Kidney (tissue), 14 donors: Measurements from ENCODE around the gene STAT6. TPM values are rescaled to one million over a fixed set of nuclear protein-coding genes. Genes with fewer than 3 reads are reported as not detected.

Experiments
- DNase-seq, 5 donors: peaks; one replicate each; pipeline ENCODE4 v3.0.0-alpha.2; 2013 to 2020
- FAIRE-seq: peaks from 2 replicates; lab custom pipeline; 2012; peaks lifted over from hg19 to GRCh38; lab: Jason Lieb, UNC
- H3K27ac ChIP-seq, 2 donors: one replicate each; pipeline ENCODE4 v1.7.0; 2013; ENCODE audit warnings: low read depth in 2 of 2, low read length in 2 of 2, inconsistent platforms in 1 of 2
- H3K27me3 ChIP-seq: one replicate; pipeline ENCODE4 v1.7.1; 2013; ENCODE audit warnings: low read length, inconsistent platforms; ENCODE audit not compliant: control insufficient read depth, insufficient read depth
- H3K36me3 ChIP-seq, 3 donors: one replicate each; pipeline versions ENCODE4 v1.7.0 to v1.7.1; 2013; ENCODE audit warnings: low read length in 3 of 3, control low read depth in 1 of 3, inconsistent platforms in 1 of 3; ENCODE audit not compliant: insufficient read depth in 3 of 3, control insufficient read depth in 2 of 3
- H3K4me1 ChIP-seq, 3 donors: one replicate each; pipeline versions ENCODE4 v1.7.0 to v1.7.1; 2013; ENCODE audit warnings: low read length in 3 of 3, inconsistent platforms in 1 of 3, low read depth in 1 of 3; ENCODE audit not compliant: control insufficient read depth in 2 of 3, insufficient read depth in 2 of 3
- H3K4me3 ChIP-seq, 3 donors: one replicate each; pipeline versions ENCODE4 v1.7.0 to v1.8.1; 2013; ENCODE audit warnings: low read length in 3 of 3, control low read depth in 1 of 3, inconsistent platforms in 1 of 3
- H3K9ac ChIP-seq, 3 donors: one replicate each; pipeline versions ENCODE4 v1.7.0 to v1.7.1; 2013; ENCODE audit warnings: low read length in 3 of 3, control low read depth in 1 of 3, inconsistent platforms in 1 of 3
- H3K9me3 ChIP-seq, 3 donors: one replicate each; pipeline versions ENCODE4 v1.7.0 to v1.7.1; 2013; ENCODE audit warnings: low read length in 3 of 3, control low read depth in 1 of 3, inconsistent platforms in 1 of 3; ENCODE audit not compliant: control insufficient read depth in 2 of 3, insufficient read depth in 1 of 3
- intact Hi-C: fragments of 100-400 bp; cut with DNase I; formaldehyde crosslinking; loops from one replicate; pipeline ENCODE4 v1.11.1; 2022
- polyA plus RNA-seq: library from polyadenylated mRNA; stranded (reverse); fragments of 350-450 nt; fragmentation: Illumina TruSeq; extraction: RNeasy Lipid Tissue Mini Kit (QIAGEN cat#74804); gene quantifications from one replicate; pipeline ENCODE4 v1.2.3, GENCODE V29; 2014; ENCODE audit warnings: low read depth, low replicate concordance; ENCODE audit not compliant: insufficient read depth
- total RNA-seq: library from RNA; stranded (reverse); fragmentation: NEBNext Ultra II Directional; extraction: Animal tissue kit (Norgen Biotek cat#: 25700); gene quantifications from one replicate; pipeline ENCODE4 v1.2.1, GENCODE V29; 2021
- TF ChIP-seq, protein P1 (sequence below): IDR thresholded peaks from 3 replicates; pipeline ENCODE4 v1.5.1; 2012; ENCODE audit warnings: mild to moderate bottlenecking, moderate library complexity, borderline replicate concordance; ENCODE audit not compliant: insufficient read depth; ENCODE audit errors: extremely low read depth
- donor health status: control.
- donor health status: control.
- donor health status: control.
- donor health status: control.
- donor health status: control.
- donor health status: DM: yes; HTN: yes; CAD: no.
- donor health status: Normal renal cell carcinoma (clear cell type).

STAT6 gene
- total and polyA plus RNA-seq, 2 donors from 2014 or later: 74.8 to 232 TPM

DNA sequence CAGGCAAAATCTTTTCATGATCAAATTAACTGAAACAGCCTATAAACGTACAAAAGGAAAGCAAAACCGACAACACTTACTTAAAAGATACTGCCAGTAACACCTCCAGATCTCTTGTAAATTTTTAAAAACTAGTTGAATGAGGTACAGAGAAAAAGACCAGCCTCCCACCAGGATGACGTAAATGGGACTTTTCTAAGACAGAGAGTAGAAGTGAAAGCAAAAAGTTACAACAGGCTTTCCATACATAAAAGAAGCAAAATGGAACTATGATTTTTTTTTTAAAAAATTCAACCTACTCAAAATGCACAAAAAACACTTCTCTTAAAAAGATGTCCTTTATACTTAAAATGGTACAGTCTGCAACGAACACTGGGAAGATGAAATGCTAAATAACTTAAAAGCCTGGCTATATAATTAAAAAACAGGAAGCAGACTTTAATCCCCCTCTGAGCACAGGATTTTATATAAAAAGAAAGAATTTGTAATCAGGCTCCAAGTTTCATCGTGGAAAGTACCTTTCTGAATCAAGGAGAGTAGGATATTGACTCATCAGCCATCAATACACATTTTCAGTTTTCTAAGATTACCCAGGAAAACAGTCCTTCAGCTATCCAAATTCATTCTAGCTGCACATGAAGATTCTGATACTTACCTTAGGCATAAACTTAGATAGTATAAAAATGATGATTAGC is 47.0 kb downstream of the STAT6 start:
- Histone ChIP-seq H3K36me3 (peaks cover 0 to 3% (median 2%) of the 10 kb centered on the region in 3 donors), H3K4me1 (no peaks in the 10 kb centered on the region), H3K27me3 (no peaks in the 10 kb centered on the region), H3K27ac (no peak overlapping the region), H3K9me3 (no peaks in the 10 kb centered on the region), H3K9ac (no peak overlapping the region), H3K4me3 (no peak overlapping the region)
- intact Hi-C loops: no loop called here
- no peak for FAIRE-seq
- TF ChIP-seq, protein P1, sequence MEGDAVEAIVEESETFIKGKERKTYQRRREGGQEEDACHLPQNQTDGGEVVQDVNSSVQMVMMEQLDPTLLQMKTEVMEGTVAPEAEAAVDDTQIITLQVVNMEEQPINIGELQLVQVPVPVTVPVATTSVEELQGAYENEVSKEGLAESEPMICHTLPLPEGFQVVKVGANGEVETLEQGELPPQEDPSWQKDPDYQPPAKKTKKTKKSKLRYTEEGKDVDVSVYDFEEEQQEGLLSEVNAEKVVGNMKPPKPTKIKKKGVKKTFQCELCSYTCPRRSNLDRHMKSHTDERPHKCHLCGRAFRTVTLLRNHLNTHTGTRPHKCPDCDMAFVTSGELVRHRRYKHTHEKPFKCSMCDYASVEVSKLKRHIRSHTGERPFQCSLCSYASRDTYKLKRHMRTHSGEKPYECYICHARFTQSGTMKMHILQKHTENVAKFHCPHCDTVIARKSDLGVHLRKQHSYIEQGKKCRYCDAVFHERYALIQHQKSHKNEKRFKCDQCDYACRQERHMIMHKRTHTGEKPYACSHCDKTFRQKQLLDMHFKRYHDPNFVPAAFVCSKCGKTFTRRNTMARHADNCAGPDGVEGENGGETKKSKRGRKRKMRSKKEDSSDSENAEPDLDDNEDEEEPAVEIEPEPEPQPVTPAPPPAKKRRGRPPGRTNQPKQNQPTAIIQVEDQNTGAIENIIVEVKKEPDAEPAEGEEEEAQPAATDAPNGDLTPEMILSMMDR: no peak
- DNase-seq: no peak

DNA sequence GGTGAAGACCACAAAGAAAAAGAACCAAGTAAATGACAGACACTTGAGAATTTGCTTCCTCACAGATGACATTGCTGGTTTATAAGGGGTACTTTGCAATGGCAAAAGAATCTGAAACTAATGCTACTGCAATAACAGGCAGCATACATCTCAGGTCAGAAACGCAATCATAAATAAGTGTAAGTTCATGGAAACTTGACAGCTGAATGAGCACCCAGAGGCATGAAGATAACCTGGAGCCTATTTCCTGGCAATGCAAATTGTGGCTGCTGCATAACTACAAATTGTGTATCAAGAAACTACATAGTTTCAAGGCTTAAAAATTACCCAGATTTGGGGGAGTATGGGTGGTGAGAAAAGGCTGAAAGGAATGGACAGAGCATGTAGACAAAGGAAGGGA is 52.7 kb downstream of the STAT6 start:
- no peaks in the 10 kb centered on the region for H3K27me3 ChIP-seq
- peaks cover 0 to 8% (median 0%) of the 10 kb centered on the region in 3 donors for H3K36me3 ChIP-seq
- FAIRE-seq (no peak), DNase-seq (no peak)
- no peak overlapping the region for H3K9ac ChIP-seq
- no peak overlapping the region for H3K27ac ChIP-seq
- no peaks in the 10 kb centered on the region for H3K4me1 ChIP-seq
- H3K4me3 ChIP-seq: no peak overlapping the region
- H3K9me3 ChIP-seq: no peaks in the 10 kb centered on the region
- TF ChIP-seq, protein P1: no peak
- intact Hi-C loops: no loop called here

DNA sequence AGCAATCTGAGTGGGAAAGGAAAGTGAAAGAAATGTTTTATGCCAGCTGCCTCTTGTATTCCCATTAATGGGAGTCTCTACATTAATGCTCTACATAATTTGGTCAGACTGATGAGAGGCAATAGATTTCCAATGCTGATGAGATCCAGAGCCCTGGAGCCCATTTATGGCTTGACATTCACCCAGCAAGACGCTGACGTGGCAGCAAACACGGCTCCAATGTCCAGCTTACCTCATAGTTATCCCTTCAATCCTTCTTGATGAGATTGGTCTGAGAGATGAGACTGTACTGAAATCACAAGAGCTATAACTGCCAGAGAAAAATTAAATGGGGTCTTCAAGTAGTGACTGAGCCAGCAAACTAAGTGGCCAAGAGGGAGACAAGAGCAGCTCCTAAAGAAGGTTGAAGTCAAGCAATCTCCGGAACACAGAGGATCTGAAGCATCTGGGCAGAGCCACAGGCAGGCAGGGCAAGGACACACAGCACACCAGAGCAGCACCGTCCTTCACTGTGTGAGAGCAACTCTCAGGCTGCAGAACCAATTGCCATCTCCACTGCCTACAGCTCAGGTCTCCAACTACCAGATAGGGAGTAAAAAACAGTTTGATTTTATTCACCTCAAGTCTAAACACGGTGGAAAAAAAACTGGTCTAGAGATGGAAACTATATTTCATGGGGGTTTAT is 54.0 kb downstream of the STAT6 start:
- DNase-seq (no peak), FAIRE-seq (no peak)
- Histone ChIP-seq H3K4me1 (no peaks in the 10 kb centered on the region), H3K9ac (no peak overlapping the region), H3K36me3 (peaks cover 0 to 8% (median 0%) of the 10 kb centered on the region in 3 donors), H3K27me3 (no peaks in the 10 kb centered on the region), H3K27ac (no peak overlapping the region), H3K9me3 (no peaks in the 10 kb centered on the region), H3K4me3 (no peak overlapping the region)
- intact Hi-C loops: no loop called here
- TF ChIP-seq, protein P1: no peak
